GM23338 (cell line): ENCODE results near the gene GPSM1. TPM values are rescaled to one million over a fixed set of nuclear protein-coding genes. Genes with fewer than 3 reads are reported as not detected.

Experiments used
- ATAC-seq: fragments of 200-7000 bp; cut with Tn5 transposase; 3 replicates; pipeline ENCODE4 v1.9.1; 2020
- DNase-seq: peaks from one replicate; pipeline ENCODE4 v3.0.0-alpha.2; 2015; ENCODE audit warnings: low spot score
- H2AFZ ChIP-seq: fragments of 200-600 bp; sonication (generic); 2 replicates; pipeline ENCODE4 v1.8.0; 2016; ENCODE audit warnings: antibody characterized with exemption, mild to moderate bottlenecking, moderate library complexity
- H3F3A ChIP-seq: fragments of 200-600 bp; sonication (generic); replicated peaks from 2 replicates; pipeline ENCODE4 v1.8.0; 2017; ENCODE audit warnings: antibody characterized with exemption, mixed run types, low read depth
- H3K27ac ChIP-seq: fragments of 200-600 bp; sonication (generic); 2 replicates; pipeline ENCODE4 v1.6.1; 2016; ENCODE audit warnings: low read depth
- H3K27me3 ChIP-seq: fragments of 200-600 bp; sonication (generic); 2 replicates; pipeline ENCODE4 v1.8.0; 2016; ENCODE audit warnings: mild to moderate bottlenecking, mixed run types, moderate library complexity; ENCODE audit not compliant: insufficient read depth
- H3K36me3 ChIP-seq: fragments of 200-600 bp; sonication (generic); 2 replicates; pipeline ENCODE4 v1.8.0; 2016; ENCODE audit warnings: mild to moderate bottlenecking; ENCODE audit not compliant: insufficient read depth
- H3K4me1 ChIP-seq: fragments of 200-600 bp; sonication (generic); 2 replicates; pipeline ENCODE4 v1.8.0; 2016; ENCODE audit warnings: mild to moderate bottlenecking, moderate library complexity; ENCODE audit not compliant: insufficient read depth
- H3K4me2 ChIP-seq: fragments of 200-600 bp; sonication (generic); 2 replicates; pipeline ENCODE4 v1.7.1; 2017; ENCODE audit warnings: mixed run types
- H3K4me3 ChIP-seq: fragments of 200-600 bp; sonication (generic); 2 replicates; pipeline ENCODE4 v1.6.1; 2016; ENCODE audit warnings: mixed run types
- H3K79me2 ChIP-seq: fragments of 200-600 bp; sonication (generic); replicated peaks from 2 replicates; pipeline ENCODE4 v1.8.0; 2017; ENCODE audit warnings: mild to moderate bottlenecking; ENCODE audit not compliant: insufficient read depth
- H3K9me2 ChIP-seq: fragments of 200-600 bp; sonication (generic); 2 replicates; pipeline ENCODE4 v1.8.0; 2017; ENCODE audit not compliant: insufficient read depth
- H4K20me1 ChIP-seq: fragments of 200-600 bp; sonication (generic); replicated peaks from 2 replicates; pipeline ENCODE4 v1.8.0; 2017; ENCODE audit warnings: mild to moderate bottlenecking; ENCODE audit not compliant: insufficient read depth
- H3K27ac Mint-ChIP-seq: 2 replicates; pipeline ENCODE4 v1.8.0; 2020; ENCODE audit warnings: inconsistent platforms, mild to moderate bottlenecking, moderate library complexity, mixed read lengths
- H3K27me3 Mint-ChIP-seq: 3 replicates; pipeline ENCODE4 v1.8.0; 2022; ENCODE audit warnings: low read depth, mild to moderate bottlenecking, moderate library complexity, mixed read lengths, inconsistent platforms; ENCODE audit not compliant: insufficient read depth, poor library complexity
- H3K36me3 Mint-ChIP-seq: 3 replicates; pipeline ENCODE4 v1.8.0; 2021; ENCODE audit warnings: low read depth, mild to moderate bottlenecking, inconsistent platforms, moderate library complexity, mixed read lengths
- H3K4me1 Mint-ChIP-seq: 3 replicates; pipeline ENCODE4 v1.8.0; 2020; ENCODE audit warnings: mild to moderate bottlenecking, inconsistent platforms, mixed read lengths
- H3K4me3 Mint-ChIP-seq: 3 replicates; pipeline ENCODE4 v1.8.0; 2021; ENCODE audit warnings: moderate library complexity, mild to moderate bottlenecking, inconsistent platforms, mixed read lengths
- H3K9me3 Mint-ChIP-seq: 3 replicates; pipeline ENCODE4 v1.8.0; 2020; ENCODE audit warnings: moderate library complexity, mild to moderate bottlenecking, inconsistent platforms, mixed read lengths
- CREB1 ChIP-seq: fragments of 250-450 bp; sonication (Bioruptor Pico); IDR thresholded peaks from 2 replicates; pipeline ENCODE4 v1.5.0; 2020; ENCODE audit warnings: low read depth, mild to moderate bottlenecking, moderate library complexity
- ETS1 ChIP-seq: IDR thresholded peaks from 2 replicates; pipeline ENCODE4 v1.6.1; 2016; ENCODE audit warnings: antibody characterized with exemption
- EZH2 ChIP-seq: fragments of 200-600 bp; sonication (generic); IDR thresholded peaks from one replicate; pipeline ENCODE4 v1.8.0; 2017; ENCODE audit warnings: antibody characterized with exemption, mild to moderate bottlenecking, low read depth; ENCODE audit not compliant: unreplicated experiment
- EZH2phosphoT487 ChIP-seq: fragments of 200-600 bp; sonication (generic); IDR thresholded peaks from one replicate; pipeline ENCODE4 v1.8.1; 2018; ENCODE audit warnings: antibody characterized with exemption; ENCODE audit not compliant: unreplicated experiment
- JUNB ChIP-seq: IDR thresholded peaks from one replicate; pipeline ENCODE4 v1.6.1; 2016; ENCODE audit warnings: antibody characterized with exemption; ENCODE audit not compliant: unreplicated experiment
- NANOG ChIP-seq: IDR thresholded peaks from 2 replicates; pipeline ENCODE4 v1.6.1; 2016; ENCODE audit warnings: antibody characterized with exemption, borderline replicate concordance
- POLR2AphosphoS5 ChIP-seq: IDR thresholded peaks from 2 replicates; pipeline ENCODE4 v1.6.1; 2016; ENCODE audit warnings: antibody characterized with exemption, low read depth
- STAT1 ChIP-seq: IDR thresholded peaks from one replicate; pipeline ENCODE4 v1.6.1; 2016; ENCODE audit warnings: antibody characterized with exemption; ENCODE audit not compliant: unreplicated experiment
- ZNF114 ChIP-seq: fragments of 250-450 bp; sonication (Bioruptor Pico); IDR thresholded peaks from 2 replicates; pipeline ENCODE4 v1.5.0; 2020; ENCODE audit warnings: mild to moderate bottlenecking, moderate library complexity
- ZNF331 ChIP-seq: fragments of 250-450 bp; sonication (Bioruptor Pico); IDR thresholded peaks from 2 replicates; pipeline ENCODE4 v1.5.0; 2020; ENCODE audit warnings: low read depth, mild to moderate bottlenecking, moderate library complexity
- ZNF462 ChIP-seq: fragments of 250-450 bp; sonication (Bioruptor Pico); IDR thresholded peaks from 2 replicates; pipeline ENCODE4 v1.5.0; 2020; ENCODE audit warnings: mild to moderate bottlenecking, moderate library complexity
- polyA plus RNA-seq: library from polyadenylated mRNA; unstranded; fragments of >200 nt; fragmentation: Nextera tagmentation; extraction: Ambion mirVana; gene quantifications from 2 replicates; pipeline ENCODE4 v1.2.1, GENCODE V29; 2016
- total RNA-seq: library from RNA; depleted of rRNA; stranded (reverse); fragments of >200 nt; shearing (Covaris generic); gene quantifications from 2 replicates; pipeline ENCODE4 v1.2.3, GENCODE V29; 2014
- TF ChIP-seq, protein P1 (sequence below), 2 experiments: fragments of 200-600 bp in 1 of 2; sonication (generic) in 1 of 2; conservative IDR thresholded peaks; 2 replicates each; pipeline versions ENCODE4 v1.5.1 to v1.6.1; 2016 to 2017; ENCODE audit warnings: antibody characterized with exemption in 2 of 2, low read depth in 2 of 2, mild to moderate bottlenecking in 2 of 2, moderate library complexity in 1 of 2

GPSM1 gene
- total and polyA plus RNA-seq, 2 experiments from 2014 or later: 4.8 to 23.2 TPM

DNA sequence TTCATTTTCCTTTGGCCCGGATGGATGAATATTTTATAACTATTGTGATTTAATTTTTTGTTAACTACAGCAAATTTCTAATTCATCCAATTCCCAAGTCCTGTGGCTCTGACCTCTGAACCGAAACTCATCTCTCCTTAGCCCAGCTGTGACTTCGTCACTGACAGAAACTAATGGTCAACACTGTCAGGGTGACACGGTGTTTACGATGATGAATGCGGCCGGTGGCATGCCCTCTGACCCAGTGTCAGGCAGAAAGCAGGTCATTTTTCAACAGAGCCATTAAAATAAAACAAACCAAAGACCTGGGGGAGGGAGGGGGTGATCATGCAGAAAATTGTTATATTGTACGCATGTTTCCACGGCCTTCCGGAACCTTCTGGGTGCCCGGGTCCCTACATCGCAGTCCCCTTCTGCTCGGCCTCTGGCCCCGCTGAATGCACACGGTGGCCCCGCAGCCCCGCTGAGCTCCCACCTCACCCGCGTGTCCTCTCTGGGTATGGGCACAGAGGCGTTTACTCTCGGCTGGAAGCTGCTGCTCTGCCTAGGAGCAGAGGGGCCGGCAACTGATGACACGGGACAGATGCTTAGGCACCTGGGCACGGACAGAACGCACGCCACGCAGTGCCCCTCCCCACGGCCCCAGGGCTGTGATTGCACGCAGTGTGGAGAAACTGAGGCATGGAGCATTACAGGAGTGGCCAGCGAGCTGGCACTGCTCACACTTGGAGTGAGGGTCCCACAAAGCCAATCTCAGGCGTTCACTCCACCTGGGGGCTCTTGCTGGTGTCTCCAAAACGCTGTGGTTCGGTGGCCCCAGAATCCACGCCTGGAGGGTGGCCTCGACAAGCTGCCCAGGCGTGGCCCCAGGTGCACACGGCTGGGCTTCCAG, 31.6 kb upstream of the GPSM1 start (continued):
- TF ChIP-seq, protein P1, sequence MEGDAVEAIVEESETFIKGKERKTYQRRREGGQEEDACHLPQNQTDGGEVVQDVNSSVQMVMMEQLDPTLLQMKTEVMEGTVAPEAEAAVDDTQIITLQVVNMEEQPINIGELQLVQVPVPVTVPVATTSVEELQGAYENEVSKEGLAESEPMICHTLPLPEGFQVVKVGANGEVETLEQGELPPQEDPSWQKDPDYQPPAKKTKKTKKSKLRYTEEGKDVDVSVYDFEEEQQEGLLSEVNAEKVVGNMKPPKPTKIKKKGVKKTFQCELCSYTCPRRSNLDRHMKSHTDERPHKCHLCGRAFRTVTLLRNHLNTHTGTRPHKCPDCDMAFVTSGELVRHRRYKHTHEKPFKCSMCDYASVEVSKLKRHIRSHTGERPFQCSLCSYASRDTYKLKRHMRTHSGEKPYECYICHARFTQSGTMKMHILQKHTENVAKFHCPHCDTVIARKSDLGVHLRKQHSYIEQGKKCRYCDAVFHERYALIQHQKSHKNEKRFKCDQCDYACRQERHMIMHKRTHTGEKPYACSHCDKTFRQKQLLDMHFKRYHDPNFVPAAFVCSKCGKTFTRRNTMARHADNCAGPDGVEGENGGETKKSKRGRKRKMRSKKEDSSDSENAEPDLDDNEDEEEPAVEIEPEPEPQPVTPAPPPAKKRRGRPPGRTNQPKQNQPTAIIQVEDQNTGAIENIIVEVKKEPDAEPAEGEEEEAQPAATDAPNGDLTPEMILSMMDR (conservative IDR thresholded peaks at IDR 0.05; ENCODE audit: low read depth in 2 of 2): no peak
- TF ChIP-seq JUNB: no peak
- no peak for TF ChIP-seq CREB1
- TF ChIP-seq ZNF331 (CRISPR knock-in tag): no peak
- TF ChIP-seq EZH2: no peak
- no peak for TF ChIP-seq POLR2AphosphoS5
- no peak for TF ChIP-seq NANOG

- Mint-ChIP-seq H3K36me3 (no peaks in the 10 kb centered on the region), H3K4me1 (peaks cover 5% of the 10 kb centered on the region; the same call in 2 of the 3 replicates), H3K27ac (no peak overlapping the region), H3K9me3 (no peaks in the 10 kb centered on the region), H3K27me3 (peaks cover 3% of the 10 kb centered on the region), H3K4me3 (no peak overlapping the region)
- no peaks in the 10 kb centered on the region for H4K20me1 ChIP-seq
- H3K79me2 ChIP-seq: no peaks in the 10 kb centered on the region
- no peak overlapping the region for H3K4me2 ChIP-seq
- no peak overlapping the region for H3K4me3 ChIP-seq
- H3F3A ChIP-seq: peaks cover 9% of the 10 kb centered on the region; the same call in 1 of the 2 replicates
- no peaks in the 10 kb centered on the region for H3K36me3 ChIP-seq
- no peaks in the 10 kb centered on the region for H3K27me3 ChIP-seq
- H3K27ac ChIP-seq: no peak overlapping the region
- ATAC-seq: no peak
- H2AFZ ChIP-seq: no peak overlapping the region
- H3K4me1 ChIP-seq: no peaks in the 10 kb centered on the region
- no peak for DNase-seq
- H3K9me2 ChIP-seq: no peaks in the 10 kb centered on the region
- TF ChIP-seq ZNF462 (CRISPR knock-in tag) (no peak), CREB1 (no peak), JUNB (no peak), NANOG (no peak), STAT1 (no peak), ZNF331 (CRISPR knock-in tag) (no peak), EZH2 (no peak), ETS1 (no peak), ZNF114 (CRISPR knock-in tag) (no peak), POLR2AphosphoS5 (no peak), EZH2phosphoT487 (no peak)
Measured at GRCh38 chr9:136296434-136297015, 30.8 kb upstream of the GPSM1 start.
